HT1080 (cell line): ENCODE results near the gene P2RX7. TPM values are rescaled to one million over a fixed set of nuclear protein-coding genes. Genes with fewer than 3 reads are reported as not detected.
"Not testable (repeated sequence)": the region's sequence is repeated elsewhere in the genome, so short reads cannot be mapped to it uniquely, and the experiment has no call there.

ENCODE experiments used
- DNase-seq: peaks from one replicate; pipeline ENCODE4 v3.0.0-alpha.2; 2015; ENCODE audit warnings: low read depth
- total RNA-seq: library from RNA; depleted of rRNA; stranded (reverse); fragments of >200 nt; shearing (Covaris generic); gene quantifications from 2 replicates; pipeline ENCODE4 v1.2.3, GENCODE V29; 2014

The P2RX7 gene
- total RNA-seq, 1 experiment from 2014 or later = not detected

GRCh38 chr12:121202407-121203355 lies 70.0 kb downstream of the P2RX7 start:
- no peak for DNase-seq

DNA sequence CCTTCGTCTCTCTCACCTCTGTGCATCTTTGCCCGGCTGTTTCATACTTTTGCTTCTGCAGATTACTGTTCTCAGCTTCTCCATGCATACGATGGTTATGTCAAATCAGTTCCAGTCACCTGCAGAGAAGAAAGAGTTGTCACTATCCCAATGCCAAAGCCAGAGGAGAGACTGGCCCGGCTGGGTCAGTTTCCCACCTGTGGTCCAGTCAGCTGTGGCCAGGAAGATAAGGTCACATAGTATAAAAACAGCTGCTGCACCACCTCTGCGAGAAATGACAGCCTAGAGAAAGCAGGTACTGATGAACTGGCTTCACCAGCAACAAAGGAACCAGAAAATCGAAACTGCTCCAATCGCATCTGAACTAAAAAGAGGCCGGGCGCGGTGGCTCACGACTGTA lies 70.8 kb downstream of the P2RX7 start:
- no peak for DNase-seq

DNA sequence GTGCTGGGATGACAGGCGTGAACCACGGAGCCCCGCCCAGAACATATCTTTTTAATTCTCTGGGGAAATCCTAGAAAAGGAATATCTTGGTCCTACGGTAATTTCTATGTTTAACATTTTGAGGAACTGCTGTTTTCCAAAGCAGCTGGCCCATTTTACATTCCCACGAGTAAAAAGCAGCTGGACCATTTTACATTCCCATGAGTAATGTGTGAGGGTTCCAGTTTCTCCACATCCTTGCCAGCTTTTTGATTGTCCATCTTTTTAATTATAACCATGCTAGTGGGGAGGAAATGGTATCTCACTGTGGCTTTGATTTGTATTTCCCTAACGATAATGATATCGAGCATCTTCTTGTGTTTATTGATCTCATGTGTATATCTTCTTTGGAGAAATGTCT lies 72.8 kb downstream of the P2RX7 start:
- no peak for DNase-seq

DNA sequence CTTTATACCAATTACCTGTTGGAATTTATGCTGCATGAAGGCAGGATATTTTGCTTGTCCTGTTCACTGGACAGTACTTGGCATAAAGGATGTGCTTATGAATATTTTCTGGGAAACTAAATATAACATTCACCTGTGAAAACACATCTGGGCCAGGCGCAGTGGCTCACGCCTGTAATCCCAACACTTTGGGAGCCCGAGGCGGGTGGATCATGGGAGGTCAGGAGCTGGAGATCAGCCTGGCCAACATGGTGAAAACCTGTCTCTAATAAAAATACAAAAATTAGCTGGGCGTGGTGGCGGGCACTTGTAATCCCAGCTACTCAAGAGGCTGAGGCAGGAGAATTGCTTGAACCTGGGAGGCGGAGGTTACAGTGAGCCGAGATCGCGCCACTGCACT lies 75.9 kb downstream of the P2RX7 start:
- not testable (repeated sequence) for DNase-seq

DNA sequence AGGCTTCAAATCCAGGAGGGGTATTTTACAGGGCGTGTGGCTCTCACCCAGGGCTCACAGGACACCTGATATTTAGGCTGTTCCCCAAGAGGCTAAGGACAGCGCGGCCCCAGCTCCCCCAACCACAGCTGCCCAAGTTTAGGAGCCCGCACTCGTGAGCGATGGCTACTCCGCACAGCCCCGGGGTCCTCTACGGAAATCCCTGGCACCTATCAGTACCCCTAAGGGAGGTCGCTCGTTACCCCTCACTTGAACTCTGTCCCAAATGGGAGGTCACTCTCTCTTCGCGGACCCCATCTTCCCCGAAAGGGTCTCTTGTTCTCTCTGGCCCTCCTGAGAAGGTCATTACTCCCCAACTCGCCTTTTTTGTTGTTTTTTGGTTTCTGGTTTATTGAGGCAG lies 76.5 kb downstream of the P2RX7 start:
- DNase-seq = no peak

- DNase-seq = peak; percentile 64
These were observed 77.2 kb downstream of the P2RX7 start, which contains the start of gene P2RX4 for GRCh38 chr12:121209624-121210572. Gene P2RX4, plus strand, starts transcription at chr12:121210129. Its CDS starts 36 bp downstream, at chr12:121210165.

DNA sequence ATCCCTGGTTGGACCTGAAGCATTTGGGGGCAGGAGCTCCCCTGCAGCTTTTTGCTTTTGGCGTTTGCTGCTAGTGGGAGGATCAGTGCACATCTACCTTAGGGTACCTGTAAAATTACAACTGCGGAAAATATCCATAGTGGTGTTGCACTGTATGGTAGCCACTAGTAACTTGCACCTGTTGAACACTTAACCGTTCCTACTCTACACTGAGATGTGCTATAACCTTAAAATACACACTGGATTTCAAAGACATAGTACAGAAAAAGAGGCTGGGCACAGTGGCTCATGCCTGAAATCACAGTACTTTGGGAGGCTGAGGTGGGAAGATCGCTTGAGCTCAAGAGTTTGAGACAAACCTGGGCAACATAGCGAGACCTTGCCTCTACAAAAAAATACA lies 80.2 kb downstream of the P2RX7 start:
- DNase-seq = no peak

DNA sequence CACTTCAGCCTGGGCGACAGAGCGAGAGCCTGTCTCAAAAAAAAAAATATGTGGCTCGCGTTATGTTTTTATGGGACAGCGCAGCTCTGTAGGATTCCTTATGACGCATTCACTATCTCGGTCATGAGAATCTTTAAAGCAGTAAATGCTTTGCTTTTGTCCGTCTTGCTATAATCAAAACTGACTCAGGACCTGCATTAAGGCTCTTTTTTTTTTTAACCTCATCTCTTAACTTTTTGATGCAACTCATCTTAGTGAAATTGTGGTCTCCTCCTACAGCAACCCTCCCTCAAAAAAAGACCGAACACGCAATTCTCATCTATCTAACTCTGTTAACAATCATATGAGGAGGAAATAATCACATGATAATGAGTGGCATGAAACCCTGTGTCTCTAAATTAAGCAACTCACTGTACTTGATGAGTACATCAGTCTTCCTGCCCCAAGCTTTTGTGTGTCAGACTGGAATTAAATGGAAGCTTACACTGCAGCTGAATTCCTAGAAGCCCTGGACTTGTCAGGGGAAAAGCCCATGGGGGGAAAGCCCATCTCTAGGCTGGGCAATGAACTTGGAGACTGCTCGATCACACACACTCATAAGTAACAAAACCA lies 81.6 kb downstream of the P2RX7 start:
- DNase-seq = peak; percentile 71

GRCh38 chr12:121214855-121215745 lies 82.4 kb downstream of the P2RX7 start:
- DNase-seq = peak; percentile 79

- DNase-seq = no peak
These were observed 83.4 kb downstream of the P2RX7 start for GRCh38 chr12:121216102-121216501.

DNA sequence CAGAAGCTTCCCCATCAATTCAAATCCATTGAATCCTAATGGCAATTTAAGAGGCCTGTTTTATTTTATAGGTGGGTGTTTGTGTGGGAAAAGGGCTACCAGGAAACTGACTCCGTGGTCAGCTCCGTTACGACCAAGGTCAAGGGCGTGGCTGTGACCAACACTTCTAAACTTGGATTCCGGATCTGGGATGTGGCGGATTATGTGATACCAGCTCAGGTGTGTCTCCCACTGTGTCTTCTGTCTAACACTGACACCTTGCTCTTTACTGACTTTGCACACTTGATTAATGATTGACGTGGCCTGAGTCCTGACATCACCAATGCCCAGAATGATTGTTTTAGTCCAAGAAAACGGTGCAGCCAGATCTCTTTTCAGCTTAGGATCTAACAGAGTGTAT lies 84.4 kb downstream of the P2RX7 start:
- no peak for DNase-seq

DNA sequence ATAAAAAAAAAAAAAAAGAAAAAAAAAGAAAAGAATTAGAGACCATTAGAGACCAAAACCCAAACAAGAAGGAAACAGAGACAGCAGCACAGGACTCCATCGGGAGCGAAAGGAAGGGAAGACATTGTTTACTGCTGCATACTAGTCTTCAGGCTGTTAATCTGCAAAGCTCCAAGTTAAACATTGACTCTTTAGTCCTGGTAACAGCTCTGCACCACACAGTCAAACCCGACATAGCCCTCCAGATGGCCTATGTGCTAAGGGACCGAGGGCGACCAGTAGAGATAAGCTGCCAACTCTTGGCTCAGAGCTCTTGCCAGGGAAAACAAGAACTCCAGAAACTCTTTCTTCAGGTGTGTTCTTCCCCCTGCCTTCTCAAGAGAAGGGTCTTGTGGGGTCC lies 85.1 kb downstream of the P2RX7 start:
- DNase-seq = no peak

DNA sequence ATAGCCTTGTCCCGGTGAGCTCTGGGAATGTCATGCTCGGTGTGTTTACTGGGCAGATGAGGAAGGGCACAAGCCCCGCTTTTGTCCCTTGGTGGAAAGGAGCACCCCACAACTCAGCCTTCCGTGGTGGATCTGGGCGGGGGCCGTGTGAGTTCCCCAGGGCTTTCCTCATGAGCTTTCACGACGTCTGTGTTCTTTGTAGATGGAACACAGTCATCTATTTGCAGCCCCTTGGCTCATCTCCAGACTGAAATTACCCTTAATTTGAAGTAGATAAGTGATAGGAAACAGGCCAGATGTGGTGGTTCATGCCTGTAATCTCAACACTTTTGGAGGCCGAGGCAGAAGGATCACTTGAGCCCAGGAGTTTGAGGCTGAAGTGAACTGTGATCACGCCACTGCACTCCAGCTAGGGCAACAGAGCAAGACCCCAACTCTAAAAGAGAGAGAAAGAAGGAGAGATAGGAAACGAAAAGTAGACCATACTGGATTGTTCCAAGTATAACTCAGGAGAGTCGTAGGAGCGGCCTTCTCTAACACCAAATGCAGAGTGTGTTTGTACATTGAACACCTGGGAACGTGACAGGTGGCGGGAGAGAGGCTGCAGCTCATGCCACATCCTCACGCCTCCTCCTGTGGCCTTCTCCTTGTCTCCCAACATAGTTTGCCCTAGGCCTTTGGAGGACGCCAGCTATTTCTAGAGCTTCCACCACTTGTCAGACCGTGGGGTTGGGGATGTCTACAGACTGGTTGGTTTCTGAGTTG lies 86.1 kb downstream of the P2RX7 start:
- no peak for DNase-seq

- no peak for DNase-seq
These were observed 86.8 kb downstream of the P2RX7 start for GRCh38 chr12:121219353-121219986.

DNA sequence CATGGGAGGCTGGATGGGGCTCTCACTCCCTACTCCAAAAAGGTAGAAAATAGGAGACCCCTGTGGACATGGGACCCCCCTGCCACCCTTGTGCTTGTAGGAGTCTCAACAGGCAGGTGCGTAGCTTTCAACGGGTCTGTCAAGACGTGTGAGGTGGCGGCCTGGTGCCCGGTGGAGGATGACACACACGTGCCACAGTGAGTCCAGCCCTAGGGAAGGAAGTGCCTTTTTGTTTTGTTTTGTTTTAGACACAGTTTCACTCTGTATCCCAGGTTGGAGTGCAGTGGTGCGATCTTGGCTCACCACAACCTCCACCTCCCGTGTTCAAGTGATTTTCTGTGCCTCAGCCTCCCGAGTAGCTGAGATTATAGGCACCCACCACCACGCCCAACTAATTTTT lies 90.2 kb downstream of the P2RX7 start:
- DNase-seq = no peak

DNA sequence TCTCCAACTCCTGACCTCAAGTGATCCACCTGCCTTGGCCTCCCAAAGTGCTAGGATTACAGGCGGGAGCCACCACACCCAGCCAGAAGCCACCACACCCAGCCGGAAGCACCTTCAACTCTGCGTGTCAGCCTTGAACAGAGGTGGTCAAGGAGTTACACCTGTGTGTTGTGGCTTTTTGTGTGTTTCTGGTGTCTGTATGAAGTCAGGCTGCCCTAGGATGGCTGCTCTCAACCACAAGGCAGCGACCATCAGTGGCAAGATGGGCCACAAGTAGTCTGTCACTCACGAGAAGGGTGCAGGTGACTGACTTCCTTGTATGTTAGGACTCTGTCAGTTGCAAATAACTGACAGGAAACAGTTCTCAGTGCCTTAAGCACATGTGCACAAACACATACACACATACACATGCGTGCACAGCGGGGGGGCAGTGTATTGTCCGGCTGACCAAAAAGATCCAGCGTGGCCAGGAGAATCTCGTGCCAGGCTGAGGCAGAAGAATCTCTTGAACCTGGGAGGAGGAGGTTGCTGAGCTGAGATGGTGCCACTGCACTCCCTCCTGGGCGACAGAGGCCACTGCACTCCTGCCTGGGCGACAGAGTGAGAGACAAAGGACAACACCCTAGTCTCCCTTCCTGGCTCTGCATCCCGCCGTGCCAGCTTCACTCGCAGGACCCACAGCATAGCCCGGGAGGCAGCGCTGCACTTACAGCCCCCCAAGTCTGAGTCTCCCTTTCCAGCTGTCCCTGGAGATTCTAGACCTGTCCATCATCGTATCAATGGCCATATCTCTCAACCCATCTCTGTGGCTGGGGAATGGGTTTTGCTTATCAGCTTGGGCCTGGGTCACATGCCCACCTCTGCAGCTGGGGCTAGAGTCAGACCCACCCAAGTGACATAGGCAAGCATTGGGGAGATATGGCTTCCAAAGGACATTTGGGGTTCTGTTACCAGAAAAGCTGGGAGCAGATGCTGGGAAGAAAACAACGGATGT lies 90.9 kb downstream of the P2RX7 start:
- DNase-seq = no peak

GRCh38 chr12:121224591-121224990 lies 91.9 kb downstream of the P2RX7 start:
- no peak for DNase-seq

GRCh38 chr12:121226399-121226798 lies 93.7 kb downstream of the P2RX7 start:
- no peak for DNase-seq
